Heart right ventricle (tissue), 16 donors: ENCODE results near the gene PLB1. TPM values are rescaled to one million over a fixed set of nuclear protein-coding genes. Genes with fewer than 3 reads are reported as not detected.

Source experiments
- ATAC-seq, 8 donors: fragments of 200-7000 bp; cut with Tn5 transposase; one replicate each; pipeline ENCODE4 v1.9.1; 2020; ENCODE audit warnings: mild to moderate bottlenecking in 8 of 8, moderate library complexity in 8 of 8, moderate number of reproducible peaks in 1 of 8
- DNase-seq, 2 donors: peaks; one replicate each; pipeline ENCODE4 v3.0.0-alpha.2; 2020
- H3K27ac ChIP-seq, 10 donors: fragments of 200-600 bp; sonication (generic) in 2 of 10; one replicate each; pipeline versions ENCODE4 v1.5.0 to v1.8.0; 2020 to 2022; ENCODE audit warnings: mild to moderate bottlenecking in 3 of 10
- H3K27me3 ChIP-seq, 7 donors: fragments of 200-600 bp; one replicate each; pipeline ENCODE4 v1.8.0; 2021 to 2022; ENCODE audit warnings: mild to moderate bottlenecking in 2 of 7
- H3K36me3 ChIP-seq, 9 donors: fragments of 200-600 bp; sonication (generic) in 1 of 9; one replicate each; pipeline versions ENCODE4 v1.5.0 to v1.8.0; 2020 to 2022; ENCODE audit warnings: mild to moderate bottlenecking in 2 of 9
- H3K4me1 ChIP-seq, 9 donors: fragments of 200-600 bp; sonication (generic) in 1 of 9; one replicate each; pipeline versions ENCODE4 v1.5.0 to v1.8.0; 2020 to 2022; ENCODE audit warnings: mild to moderate bottlenecking in 4 of 9
- H3K4me3 ChIP-seq, 10 donors: fragments of 200-600 bp; sonication (generic) in 2 of 10; one replicate each; pipeline versions ENCODE4 v1.5.0 to v1.8.0; 2020 to 2022; ENCODE audit warnings: mild to moderate bottlenecking in 7 of 10, moderate library complexity in 2 of 10
- H3K9me3 ChIP-seq, 11 donors: fragments of 200-600 bp in 10 of 11; sonication (generic) in 2 of 11; one replicate each; pipeline versions ENCODE4 v1.5.0 to v1.8.0; 2013 to 2022; ENCODE audit warnings: mild to moderate bottlenecking in 2 of 11, control low read depth in 1 of 11, moderate library complexity in 1 of 11
- CTCF ChIP-seq, 9 donors: fragments of 200-600 bp; sonication (generic) in 2 of 9; IDR thresholded peaks; one replicate each; pipeline versions ENCODE4 v1.5.0 to v1.8.0; 2021 to 2022; ENCODE audit warnings: antibody characterized with exemption in 9 of 9, mild to moderate bottlenecking in 5 of 9, moderate library complexity in 1 of 9
- WGBS, 2 donors: extraction: QIAGEN DNeasy Blood & Tissue Kit; methylation state at CpG; one replicate each; pipeline ENCODE4 v1.1.7; 2013; ENCODE audit warnings: inconsistent platforms in 1 of 2; 5-methylcytosine and 5-hydroxymethylcytosine counted together
- intact Hi-C, 10 donors: fragments of 100-400 bp; cut with DNase I; formaldehyde crosslinking; loops; one replicate each; pipeline versions ENCODE4 v1.11.1 to v1.14.2; 2022
- polyA plus RNA-seq, 2 donors: library from polyadenylated mRNA; stranded (reverse); fragments of 200-250 nt; gene quantifications; one replicate each; pipeline ENCODE4 v1.2.3, GENCODE V29; 2013
- total RNA-seq, 10 donors: library from RNA; stranded (reverse); fragmentation: NEBNext Ultra II Directional in 3 of 10; extraction: Animal tissue kit (Norgen Biotek cat#: 25700) in 3 of 10; gene quantifications; one replicate each; pipeline versions ENCODE4 v1.2.1 to v1.2.4, GENCODE V29; 2021 to 2023
- donor health status: Arrhythmogenic right ventricular cardiomyopathy.
- donor health status: ischemic (EF 13 %, LVEDD 7.1; RV severe dilation, severe dysfunction).
- donor health status: healthy with polysubstance abuse.
- donor health status: DM: no; HTN: yes; CAD: no.
- donor health status: DM: no; HTN: no; CAD: no.
- donor health status: ischemic (EF 25% LVEDD 6.9; RV normal size, moderate dysfunction).
- donor health status: ischemic (EF 25% LVEDD 5.7; RV mildly dilated, moderate dysfunction).
- donor health status: healthy.
- donor health status: DM: yes; HTN: yes; CAD: no.
- donor health status: Ischemic cardiomyopathy.
- donor health status: ischemic (EF 35%, LVEDD 5.7; RV mildly dilated, moderate dysfunction).
- donor health status: nonischemic (EF 11% LVEDD 7.7; RV severe dilation, severe dysfunction).
- donor health status: DM: yes; HTN: yes; CAD: no.
- donor health status: PGD.
- donor health status: ischemic (EF 29% LVEDD 5.4; RV normal size, mild dysfunction).
- donor health status: nonischemic (EF 23%, LVEDD 6.1; RV moderate dilation, normal function).

PLB1 gene
- total and polyA plus RNA-seq, 12 donors, result 0.34 to 6.1 (median 1.4) TPM

GRCh38 chr2:28475088-28475595 lies 20.7 kb upstream of the PLB1 start:
- Histone ChIP-seq H3K27me3 (no peaks in the 10 kb centered on the region), H3K4me1 (peaks cover 0 to 12% (median 0%) of the 10 kb centered on the region in 9 donors), H3K36me3 (no peaks in the 10 kb centered on the region), H3K9me3 (peaks cover 0 to 4% (median 0%) of the 10 kb centered on the region in 11 donors), H3K4me3 (no peak overlapping the region), H3K27ac (no peak overlapping the region)
- 87 to 91% methylated on average over 3 of the region's 3 CpGs for WGBS, 2 donors
- ATAC-seq, result no peak
- intact Hi-C loops, result no loop called here
- DNase-seq, result no peak
- TF ChIP-seq CTCF (IDR thresholded peaks at IDR 0.05), result no peak

GRCh38 chr2:28477087-28477486 lies 18.8 kb upstream of the PLB1 start:
- WGBS, 2 donors, result 94 to 100% methylated on average over 2 of the region's 2 CpGs
- intact Hi-C loops, result no loop called here
- ATAC-seq, result no peak

GRCh38 chr2:28477645-28478044 lies 18.2 kb upstream of the PLB1 start:
- H3K4me3 ChIP-seq, result no peak overlapping the region
- ATAC-seq, result no peak
- H3K36me3 ChIP-seq, result no peaks in the 10 kb centered on the region
- H3K4me1 ChIP-seq, result no peaks in the 10 kb centered on the region
- peaks cover 0 to 4% (median 0%) of the 10 kb centered on the region in 11 donors for H3K9me3 ChIP-seq
- DNase-seq, result no peak
- 86 to 87% methylated on average over 3 of the region's 3 CpGs for WGBS, 2 donors
- intact Hi-C loops, result no loop called here
- TF ChIP-seq CTCF (IDR thresholded peaks at IDR 0.05), result no peak
- no peak overlapping the region for H3K27ac ChIP-seq
- H3K27me3 ChIP-seq, result no peaks in the 10 kb centered on the region

More at GRCh38 chr2:28477087-28477486, 18.8 kb upstream of the PLB1 start:
- no peaks in the 10 kb centered on the region for H3K27me3 ChIP-seq
- H3K9me3 ChIP-seq, result peaks cover 0 to 4% (median 0%) of the 10 kb centered on the region in 11 donors
- TF ChIP-seq CTCF (IDR thresholded peaks at IDR 0.05), result no peak
- no peak overlapping the region for H3K27ac ChIP-seq
- no peaks in the 10 kb centered on the region for H3K36me3 ChIP-seq
- no peak for DNase-seq
- no peaks in the 10 kb centered on the region for H3K4me1 ChIP-seq
- no peak overlapping the region for H3K4me3 ChIP-seq

- no peaks in the 10 kb centered on the region for H3K4me1 ChIP-seq
- no peak overlapping the region for H3K27ac ChIP-seq
- no peaks in the 10 kb centered on the region for H3K36me3 ChIP-seq
- intact Hi-C loops, result no loop called here
- ATAC-seq, result no peak
- no peaks in the 10 kb centered on the region for H3K9me3 ChIP-seq
- no peaks in the 10 kb centered on the region for H3K27me3 ChIP-seq
- WGBS, 2 donors, result 79 to 81% methylated on average over 5 of the region's 5 CpGs
- TF ChIP-seq CTCF (IDR thresholded peaks at IDR 0.05), result no peak
- H3K4me3 ChIP-seq, result no peak overlapping the region
- no peak for DNase-seq
These were observed 15.3 kb upstream of the PLB1 start for GRCh38 chr2:28480403-28481049.
